ENCODE data around the gene FBXW4. TPM values are rescaled to one million over a fixed set of nuclear protein-coding genes. Genes with fewer than 3 reads are reported as not detected.

Gene FBXW4
- total RNA-seq, 1 donor: 35.2 TPM

DNA sequence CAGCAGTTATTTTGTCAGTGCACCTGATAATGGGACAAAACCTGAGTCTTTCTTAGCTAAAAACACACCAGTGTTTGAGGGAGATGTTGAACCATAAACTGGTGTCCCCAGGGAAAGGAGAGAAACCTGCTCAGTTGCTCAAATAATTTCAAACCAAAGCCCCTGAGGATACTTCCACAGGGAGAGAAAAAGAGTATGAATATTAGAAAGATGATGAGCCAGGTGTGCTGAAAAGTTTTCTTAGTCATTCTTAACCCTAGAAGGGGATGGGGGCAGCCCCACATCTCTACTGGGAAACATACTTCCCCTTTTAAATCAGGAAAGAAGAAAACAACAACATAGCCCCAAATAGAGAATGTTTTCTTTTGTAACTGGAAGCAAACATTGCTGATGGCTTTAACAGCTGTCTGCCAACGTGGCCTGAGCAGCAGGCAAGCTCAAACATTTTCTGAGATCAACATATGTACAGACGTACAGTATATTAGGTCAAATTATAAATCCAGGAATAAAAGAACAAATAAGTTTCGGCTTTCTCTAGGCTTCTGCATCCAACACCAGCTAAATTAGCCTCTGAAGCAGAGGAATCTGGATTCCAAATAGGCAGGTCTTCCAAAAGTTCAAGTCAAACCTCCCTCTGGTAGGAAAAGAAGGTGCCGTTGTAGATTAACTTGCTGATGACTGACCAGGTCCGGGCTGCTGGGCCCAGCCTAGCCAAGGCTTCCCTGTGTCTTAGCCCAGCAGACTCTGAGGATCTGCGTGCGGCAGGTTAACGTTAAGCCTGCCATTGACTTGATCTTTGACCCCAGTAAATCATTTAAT is 30.5 kb upstream of the FBXW4 start:
- DNase-seq (ENCODE audit: low read depth): no peak
- TF ChIP-seq, protein P1, sequence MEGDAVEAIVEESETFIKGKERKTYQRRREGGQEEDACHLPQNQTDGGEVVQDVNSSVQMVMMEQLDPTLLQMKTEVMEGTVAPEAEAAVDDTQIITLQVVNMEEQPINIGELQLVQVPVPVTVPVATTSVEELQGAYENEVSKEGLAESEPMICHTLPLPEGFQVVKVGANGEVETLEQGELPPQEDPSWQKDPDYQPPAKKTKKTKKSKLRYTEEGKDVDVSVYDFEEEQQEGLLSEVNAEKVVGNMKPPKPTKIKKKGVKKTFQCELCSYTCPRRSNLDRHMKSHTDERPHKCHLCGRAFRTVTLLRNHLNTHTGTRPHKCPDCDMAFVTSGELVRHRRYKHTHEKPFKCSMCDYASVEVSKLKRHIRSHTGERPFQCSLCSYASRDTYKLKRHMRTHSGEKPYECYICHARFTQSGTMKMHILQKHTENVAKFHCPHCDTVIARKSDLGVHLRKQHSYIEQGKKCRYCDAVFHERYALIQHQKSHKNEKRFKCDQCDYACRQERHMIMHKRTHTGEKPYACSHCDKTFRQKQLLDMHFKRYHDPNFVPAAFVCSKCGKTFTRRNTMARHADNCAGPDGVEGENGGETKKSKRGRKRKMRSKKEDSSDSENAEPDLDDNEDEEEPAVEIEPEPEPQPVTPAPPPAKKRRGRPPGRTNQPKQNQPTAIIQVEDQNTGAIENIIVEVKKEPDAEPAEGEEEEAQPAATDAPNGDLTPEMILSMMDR (IDR thresholded peaks at IDR 0.05; ENCODE audit: insufficient read depth, low read length): no peak
- H3K4me3 ChIP-seq (ENCODE audit: low read depth, low read length): no peak overlapping the region

DNA sequence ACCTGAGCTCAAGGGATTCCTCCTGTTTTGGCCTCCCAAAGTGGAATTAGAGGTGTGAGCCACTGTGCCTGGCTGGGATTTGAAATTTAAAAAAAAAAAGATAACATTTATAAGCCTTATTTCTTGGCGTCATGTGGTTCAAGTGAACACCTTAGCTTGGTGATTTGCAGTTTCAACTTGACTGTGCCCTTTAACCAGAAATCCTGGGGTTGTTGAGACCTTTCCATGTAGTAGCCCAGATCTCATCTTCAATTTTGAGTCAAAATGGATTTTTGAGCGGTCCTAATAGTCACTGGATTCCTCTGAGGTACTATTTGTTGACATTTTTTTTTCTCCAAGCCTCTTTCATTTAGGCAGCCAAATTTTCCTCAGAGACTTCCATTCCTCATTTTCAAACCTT is 29.5 kb upstream of the FBXW4 start:
- no peak overlapping the region for H3K4me3 ChIP-seq (ENCODE audit: low read depth, low read length)
- no peak for DNase-seq (ENCODE audit: low read depth)
- TF ChIP-seq, protein P1 (IDR thresholded peaks at IDR 0.05; ENCODE audit: insufficient read depth, low read length): no peak

- no peak overlapping the region for H3K4me3 ChIP-seq (ENCODE audit: low read depth, low read length)
- no peak for DNase-seq (ENCODE audit: low read depth)
- TF ChIP-seq, protein P1 (IDR thresholded peaks at IDR 0.05; ENCODE audit: insufficient read depth, low read length): no peak
These were observed 28.2 kb upstream of the FBXW4 start for GRCh38 chr10:101723176-101723575.

- H3K4me3 ChIP-seq (ENCODE audit: low read depth, low read length): no peak overlapping the region
- TF ChIP-seq, protein P1 (IDR thresholded peaks at IDR 0.05; ENCODE audit: insufficient read depth, low read length): no peak
- no peak for DNase-seq (ENCODE audit: low read depth)
These were observed 26.8 kb upstream of the FBXW4 start for GRCh38 chr10:101721806-101722205.

DNA sequence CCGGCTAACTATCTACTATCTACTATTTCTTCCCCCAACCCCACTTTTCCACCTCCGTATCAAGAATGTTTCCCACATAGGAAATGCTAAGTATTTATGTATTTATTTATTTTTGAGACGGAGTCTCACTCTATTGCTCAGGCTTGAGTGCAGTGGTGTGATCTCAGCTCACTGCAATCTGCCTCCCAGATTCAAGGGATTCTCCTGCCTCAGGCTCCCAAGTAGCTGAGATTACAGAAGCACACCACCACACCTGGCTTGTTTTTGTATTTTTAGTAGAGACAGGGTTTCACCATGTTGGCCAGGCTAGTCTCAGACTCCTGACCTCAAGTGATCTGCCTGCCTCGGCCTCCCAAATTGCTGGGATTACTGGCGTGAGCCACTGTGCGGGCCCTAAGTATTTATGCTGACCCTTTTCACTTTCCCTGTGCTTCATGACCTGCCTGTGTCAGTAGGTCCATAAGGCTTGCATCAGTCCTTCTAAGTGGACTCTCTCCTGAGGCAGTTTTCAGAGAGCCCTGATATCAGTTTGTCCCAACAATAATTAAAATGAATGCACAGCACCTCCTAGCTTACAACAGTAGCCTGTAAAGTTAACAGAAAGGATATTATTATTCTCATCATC is 25.7 kb upstream of the FBXW4 start:
- no peak for DNase-seq (ENCODE audit: low read depth)
- no peak overlapping the region for H3K4me3 ChIP-seq (ENCODE audit: low read depth, low read length)
- TF ChIP-seq, protein P1 (IDR thresholded peaks at IDR 0.05; ENCODE audit: insufficient read depth, low read length): no peak

- TF ChIP-seq, protein P1 (IDR thresholded peaks at IDR 0.05; ENCODE audit: insufficient read depth, low read length): no peak
- no peak overlapping the region for H3K4me3 ChIP-seq (ENCODE audit: low read depth, low read length)
- no peak for DNase-seq (ENCODE audit: low read depth)
These were observed 23.8 kb upstream of the FBXW4 start for GRCh38 chr10:101718690-101719275.
